Activated CD8-positive, alpha-beta T cell treated with anti-CD3 and anti-CD28 coated beads for 36 hours (primary cell): ENCODE results near the gene SNX17. TPM values are rescaled to one million over a fixed set of nuclear protein-coding genes. Genes with fewer than 3 reads are reported as not detected.
A peak's percentile ranks its signal among the peaks of the same experiment; 100 is the strongest.

Source experiments
- ATAC-seq: fragments of 200-7000 bp; cut with Tn5 transposase; one replicate; pipeline ENCODE4 v1.10.0; 2021; ENCODE audit warnings: mild to moderate bottlenecking, moderate library complexity
- CTCF ChIA-PET: fragments of 350-600 bp; sonication (Branson Sonifier 250); formaldehyde crosslinking; loops from one replicate; lab custom pipeline; 2021; ENCODE audit warnings: antibody characterized with exemption; lab: Charles Lee
- POLR2A ChIA-PET: fragments of 350-600 bp; sonication (Branson Sonifier 250); formaldehyde crosslinking; loops from one replicate; lab custom pipeline; 2021; ENCODE audit warnings: antibody characterized with exemption; lab: Charles Lee
- DNase-seq: peaks from one replicate; pipeline ENCODE4 v3.0.0-alpha.2; 2020
- H3K27ac Mint-ChIP-seq: one replicate; pipeline ENCODE4 v1.8.0; 2021; ENCODE audit warnings: mild to moderate bottlenecking, mixed read lengths
- H3K27me3 Mint-ChIP-seq: one replicate; pipeline ENCODE4 v1.8.0; 2021; ENCODE audit warnings: mixed read lengths
- H3K36me3 Mint-ChIP-seq: one replicate; pipeline ENCODE4 v1.8.0; 2021; ENCODE audit warnings: low read depth, mixed read lengths
- H3K4me1 Mint-ChIP-seq: one replicate; pipeline ENCODE4 v1.8.0; 2021; ENCODE audit warnings: low read depth, mixed read lengths
- H3K4me3 Mint-ChIP-seq: one replicate; pipeline ENCODE4 v1.8.0; 2021; ENCODE audit warnings: mild to moderate bottlenecking, moderate library complexity, mixed read lengths
- H3K9me3 Mint-ChIP-seq: one replicate; pipeline ENCODE4 v1.8.0; 2021; ENCODE audit warnings: mixed read lengths
- CTCF ChIP-seq: fragments of 200-600 bp; IDR thresholded peaks from one replicate; pipeline ENCODE4 v1.8.0; 2022; ENCODE audit warnings: antibody characterized with exemption, mild to moderate bottlenecking
- intact Hi-C: fragments of 100-400 bp; cut with micrococcal nuclease; formaldehyde crosslinking; loops from one replicate; pipeline ENCODE4 v1.10.0; 2022
- total RNA-seq, 2 experiments: library from RNA; stranded (reverse); gene quantifications; one replicate each; pipeline ENCODE4 v1.2.3, GENCODE V29; 2021

SNX17 gene
- total RNA-seq, 2 experiments from 2014 or later = 74.5 to 82.3 TPM

GRCh38 chr2:27377618-27378095 is 7.2 kb downstream of the SNX17 start:
- ATAC-seq (no peak), DNase-seq (no peak)
- H3K4me1 Mint-ChIP-seq = peaks cover 28% of the 10 kb centered on the region
- TF ChIP-seq CTCF = no peak
- H3K9me3 Mint-ChIP-seq = no peaks in the 10 kb centered on the region
- POLR2A ChIA-PET = interaction anchor here (3.2 to 4.8 kb wide), 2 partner anchors 8 kb away, joined by 8 to 59 read pairs; partner anchors contain the start of genes EIF2B4 and SNX17
- H3K4me3 Mint-ChIP-seq = peak overlapping the region; percentile 16
- CTCF ChIA-PET = no interaction called here
- intact Hi-C loops = no loop called here
- peaks cover 69% of the 10 kb centered on the region for H3K36me3 Mint-ChIP-seq
- peak overlapping the region; percentile 24 for H3K27ac Mint-ChIP-seq
- H3K27me3 Mint-ChIP-seq = no peaks in the 10 kb centered on the region

GRCh38 chr2:27378096-27378808 is 7.8 kb downstream of the SNX17 start:
- intact Hi-C loops = no loop called here
- POLR2A ChIA-PET = interaction anchor here (0.6 to 4.8 kb wide), 6 partner anchors 7 to 53 kb away, joined by 3 to 59 read pairs (median 12); partner anchors contain the start of genes EIF2B4, GTF3C2, NRBP1 and SNX17
- peaks cover 23% of the 10 kb centered on the region for H3K4me1 Mint-ChIP-seq
- H3K27me3 Mint-ChIP-seq = no peaks in the 10 kb centered on the region
- ATAC-seq (no peak), DNase-seq (peak; percentile 21)
- no peak for TF ChIP-seq CTCF
- peak overlapping the region; percentile 16 for H3K4me3 Mint-ChIP-seq
- no peaks in the 10 kb centered on the region for H3K9me3 Mint-ChIP-seq
- no peak overlapping the region for H3K27ac Mint-ChIP-seq
- H3K36me3 Mint-ChIP-seq = peaks cover 68% of the 10 kb centered on the region
- CTCF ChIA-PET = interaction anchor here (1.3 kb wide), 1 partner anchor 9 kb away, joined by 4 read pairs; the partner anchor contains the start of gene EIF2B4

GRCh38 chr2:27378809-27379290 is 8.4 kb downstream of the SNX17 start:
- no peaks in the 10 kb centered on the region for H3K9me3 Mint-ChIP-seq
- peaks cover 70% of the 10 kb centered on the region for H3K36me3 Mint-ChIP-seq
- no peaks in the 10 kb centered on the region for H3K27me3 Mint-ChIP-seq
- no peak for TF ChIP-seq CTCF
- peak overlapping the region; percentile 81 for H3K4me3 Mint-ChIP-seq
- peaks cover 25% of the 10 kb centered on the region for H3K4me1 Mint-ChIP-seq
- CTCF ChIA-PET = interaction anchor here (1.0 to 1.3 kb wide), 2 partner anchors 9 to 51 kb away, joined by 4 to 5 read pairs; partner anchors contain the start of gene EIF2B4
- intact Hi-C loops = no loop called here
- ATAC-seq = no peak
- POLR2A ChIA-PET = interaction anchor here (0.6 to 4.8 kb wide), 8 partner anchors 9 to 60 kb away, joined by 3 to 59 read pairs (median 12); partner anchors contain the start of genes EIF2B4, GTF3C2, NRBP1 and PPM1G
- DNase-seq = no peak
- H3K27ac Mint-ChIP-seq = peak overlapping the region; percentile 90

GRCh38 chr2:27379383-27379835 is 9.0 kb downstream of the SNX17 start:
- Mint-ChIP-seq H3K9me3 (no peaks in the 10 kb centered on the region), H3K4me1 (peaks cover 24% of the 10 kb centered on the region), H3K27me3 (no peaks in the 10 kb centered on the region), H3K36me3 (peaks cover 72% of the 10 kb centered on the region), H3K4me3 (peak overlapping the region; percentile 81), H3K27ac (peak overlapping the region; percentile 90)
- POLR2A ChIA-PET = interaction anchor here (1.1 to 4.8 kb wide), 12 partner anchors 9 to 67 kb away, joined by 3 to 59 read pairs (median 4); partner anchors contain the start of genes EIF2B4, GTF3C2, NRBP1 and PPM1G
- no peak for TF ChIP-seq CTCF
- DNase-seq (no peak), ATAC-seq (no peak)
- intact Hi-C loops = no loop called here
- CTCF ChIA-PET = interaction anchor here (1.0 to 1.8 kb wide), 6 partner anchors 8 to 304 kb away, joined by 4 to 10 read pairs (median 5); partner anchors contain the start of genes EIF2B4, NRBP1 and SNX17
